Panc1 (cell line): ENCODE results near the gene NFE2L1. TPM values are rescaled to one million over a fixed set of nuclear protein-coding genes. Genes with fewer than 3 reads are reported as not detected.
"Not testable (repeated sequence)": the region's sequence is repeated elsewhere in the genome, so short reads cannot be mapped to it uniquely, and the experiment has no call there.

Experiments used
- ATAC-seq: fragments of 200-7000 bp; cut with Tn5 transposase; 2 replicates; pipeline ENCODE4 v1.9.1; 2020; ENCODE audit warnings: mild to moderate bottlenecking, moderate library complexity
- BruUV-seq: library from RNA; stranded (reverse); fragments of 400-500 nt; replicated peaks from 2 replicates; lab custom pipeline; 2021; lab: Mats Ljungman, UMichigan
- CTCF ChIA-PET: fragments of 300-600 bp; sonication (Branson Sonifier 250); formaldehyde crosslinking; loops from one replicate; lab custom pipeline; 2022; ENCODE audit warnings: antibody characterized with exemption; lab: Charles Lee
- POLR2A ChIA-PET: fragments of 300-600 bp; sonication (Branson Sonifier 250); formaldehyde crosslinking; loops from one replicate; lab custom pipeline; 2022; ENCODE audit warnings: antibody characterized with exemption; lab: Charles Lee
- DNase-seq: peaks from one replicate; pipeline ENCODE4 v3.0.0-alpha.2; 2010; ENCODE audit warnings: low read depth, low spot score
- H3K27ac ChIP-seq: 2 replicates; pipeline ENCODE4 v1.5.1; 2011; ENCODE audit warnings: mild to moderate bottlenecking, low read length, inconsistent platforms
- H3K27me3 ChIP-seq: fragments of 200-500 bp; sonication (Bioruptor generic); 2 replicates; pipeline ENCODE4 v1.6.0; 2014; ENCODE audit warnings: low read length, inconsistent platforms; ENCODE audit not compliant: control insufficient read depth, insufficient read depth
- H3K36me3 ChIP-seq: fragments of 200-500 bp; sonication (Bioruptor generic); 2 replicates; pipeline ENCODE4 v1.5.1; 2014; ENCODE audit warnings: inconsistent platforms, mild to moderate bottlenecking, low read length, moderate library complexity; ENCODE audit not compliant: control insufficient read depth, insufficient read depth
- H3K4me1 ChIP-seq: 2 replicates; pipeline ENCODE4 v1.5.1; 2011; ENCODE audit warnings: inconsistent platforms, mild to moderate bottlenecking, low read length, moderate library complexity; ENCODE audit not compliant: control insufficient read depth, insufficient read depth
- H3K4me3 ChIP-seq, 2 experiments: 2 replicates each; pipeline ENCODE4 v1.5.1; 2011 to 2012; ENCODE audit warnings: low read depth in 2 of 2, low read length in 2 of 2, mild to moderate bottlenecking in 2 of 2, inconsistent platforms in 1 of 2, moderate library complexity in 1 of 2
- H3K9me3 ChIP-seq: fragments of 200-500 bp; sonication (Bioruptor generic); 2 replicates; pipeline ENCODE4 v1.5.1; 2014; ENCODE audit warnings: low read depth, mild to moderate bottlenecking, inconsistent platforms, low read length, moderate library complexity; ENCODE audit not compliant: control insufficient read depth, insufficient read depth
- POLR2AphosphoS5 ChIP-seq: IDR thresholded peaks from 2 replicates; pipeline ENCODE4 v1.6.1; 2012; ENCODE audit warnings: mild to moderate bottlenecking, low read depth, low read length, moderate library complexity
- SIN3A ChIP-seq: IDR thresholded peaks from 2 replicates; pipeline ENCODE4 v1.6.1; 2012; ENCODE audit warnings: low read depth, mild to moderate bottlenecking, low read length, moderate library complexity, borderline replicate concordance; ENCODE audit not compliant: insufficient read depth
- TCF7L2 ChIP-seq: IDR thresholded peaks from 2 replicates; pipeline ENCODE4 v1.6.1; 2011; ENCODE audit warnings: mild to moderate bottlenecking, low read depth, low read length, inconsistent platforms
- in situ Hi-C: cut with HindIII; loops from 2 replicates; pipeline ENCODE4 v1.10.0; 2016; ENCODE audit warnings: low sequenced_read_pairs, low pct_unique_long_range_greater_than_20kb
- intact Hi-C: fragments of 100-400 bp; cut with micrococcal nuclease; formaldehyde crosslinking; loops from one replicate; pipeline ENCODE4 v1.10.0; 2022; ENCODE audit not compliant: unreplicated experiment
- total RNA-seq: library from RNA; stranded (reverse); gene quantifications from one replicate; pipeline ENCODE4 v1.2.1, GENCODE V29; 2021; ENCODE audit not compliant: unreplicated experiment
- TF ChIP-seq, protein P1 (sequence below), 2 experiments: IDR thresholded peaks; 2 replicates each; pipeline ENCODE4 v1.6.1; 2011 to 2012; ENCODE audit warnings: low read depth in 2 of 2, control low read depth in 1 of 2, low read length in 1 of 2, mild to moderate bottlenecking in 1 of 2, moderate library complexity in 1 of 2; ENCODE audit not compliant: insufficient read depth in 1 of 2
- TF ChIP-seq, protein P2 (sequence below): fragments of 450-650 bp; IDR thresholded peaks from 2 replicates; pipeline ENCODE4 v1.5.1; 2017; ENCODE audit warnings: mild to moderate bottlenecking

NFE2L1 gene
- total RNA-seq, 1 experiment from 2014 or later = 210 TPM

DNA sequence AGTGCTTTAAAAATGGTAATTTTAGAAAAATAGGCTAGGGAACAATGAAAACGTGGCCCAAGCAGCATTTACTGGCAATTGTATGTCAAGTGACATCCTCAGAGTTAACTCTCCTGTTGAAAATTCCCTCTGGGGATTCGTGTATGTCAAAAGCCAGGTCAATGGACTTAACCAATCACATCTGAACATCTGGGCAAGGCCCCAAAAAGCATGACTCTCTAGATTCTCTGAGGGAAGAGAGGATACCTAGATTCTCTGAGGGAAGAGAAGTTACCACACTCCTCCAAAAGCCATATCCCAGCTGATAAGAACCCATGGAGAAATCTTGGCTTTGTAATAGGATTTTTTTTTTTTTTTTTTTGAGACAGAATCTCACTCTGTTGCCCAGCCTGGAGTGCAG lies 23.5 kb downstream of the NFE2L1 start:
- Histone ChIP-seq H3K4me3 (no peak overlapping the region), H3K27ac (no peak overlapping the region), H3K4me1 (peaks cover 5% of the 10 kb centered on the region; the same call in 1 of the 2 replicates), H3K9me3 (no peaks in the 10 kb centered on the region), H3K27me3 (no peaks in the 10 kb centered on the region), H3K36me3 (peaks cover 12% of the 10 kb centered on the region)
- in situ Hi-C loops = no loop called here
- DNase-seq (no peak), ATAC-seq (no peak)
- TF ChIP-seq SIN3A (no peak), TCF7L2 (no peak), POLR2AphosphoS5 (no peak)
- TF ChIP-seq, protein P1, sequence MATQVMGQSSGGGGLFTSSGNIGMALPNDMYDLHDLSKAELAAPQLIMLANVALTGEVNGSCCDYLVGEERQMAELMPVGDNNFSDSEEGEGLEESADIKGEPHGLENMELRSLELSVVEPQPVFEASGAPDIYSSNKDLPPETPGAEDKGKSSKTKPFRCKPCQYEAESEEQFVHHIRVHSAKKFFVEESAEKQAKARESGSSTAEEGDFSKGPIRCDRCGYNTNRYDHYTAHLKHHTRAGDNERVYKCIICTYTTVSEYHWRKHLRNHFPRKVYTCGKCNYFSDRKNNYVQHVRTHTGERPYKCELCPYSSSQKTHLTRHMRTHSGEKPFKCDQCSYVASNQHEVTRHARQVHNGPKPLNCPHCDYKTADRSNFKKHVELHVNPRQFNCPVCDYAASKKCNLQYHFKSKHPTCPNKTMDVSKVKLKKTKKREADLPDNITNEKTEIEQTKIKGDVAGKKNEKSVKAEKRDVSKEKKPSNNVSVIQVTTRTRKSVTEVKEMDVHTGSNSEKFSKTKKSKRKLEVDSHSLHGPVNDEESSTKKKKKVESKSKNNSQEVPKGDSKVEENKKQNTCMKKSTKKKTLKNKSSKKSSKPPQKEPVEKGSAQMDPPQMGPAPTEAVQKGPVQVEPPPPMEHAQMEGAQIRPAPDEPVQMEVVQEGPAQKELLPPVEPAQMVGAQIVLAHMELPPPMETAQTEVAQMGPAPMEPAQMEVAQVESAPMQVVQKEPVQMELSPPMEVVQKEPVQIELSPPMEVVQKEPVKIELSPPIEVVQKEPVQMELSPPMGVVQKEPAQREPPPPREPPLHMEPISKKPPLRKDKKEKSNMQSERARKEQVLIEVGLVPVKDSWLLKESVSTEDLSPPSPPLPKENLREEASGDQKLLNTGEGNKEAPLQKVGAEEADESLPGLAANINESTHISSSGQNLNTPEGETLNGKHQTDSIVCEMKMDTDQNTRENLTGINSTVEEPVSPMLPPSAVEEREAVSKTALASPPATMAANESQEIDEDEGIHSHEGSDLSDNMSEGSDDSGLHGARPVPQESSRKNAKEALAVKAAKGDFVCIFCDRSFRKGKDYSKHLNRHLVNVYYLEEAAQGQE (IDR thresholded peaks at IDR 0.05; ENCODE audit: insufficient read depth in 1 of 2, low read depth in 2 of 2, low read length in 1 of 2) = no peak
- TF ChIP-seq, protein P2, sequence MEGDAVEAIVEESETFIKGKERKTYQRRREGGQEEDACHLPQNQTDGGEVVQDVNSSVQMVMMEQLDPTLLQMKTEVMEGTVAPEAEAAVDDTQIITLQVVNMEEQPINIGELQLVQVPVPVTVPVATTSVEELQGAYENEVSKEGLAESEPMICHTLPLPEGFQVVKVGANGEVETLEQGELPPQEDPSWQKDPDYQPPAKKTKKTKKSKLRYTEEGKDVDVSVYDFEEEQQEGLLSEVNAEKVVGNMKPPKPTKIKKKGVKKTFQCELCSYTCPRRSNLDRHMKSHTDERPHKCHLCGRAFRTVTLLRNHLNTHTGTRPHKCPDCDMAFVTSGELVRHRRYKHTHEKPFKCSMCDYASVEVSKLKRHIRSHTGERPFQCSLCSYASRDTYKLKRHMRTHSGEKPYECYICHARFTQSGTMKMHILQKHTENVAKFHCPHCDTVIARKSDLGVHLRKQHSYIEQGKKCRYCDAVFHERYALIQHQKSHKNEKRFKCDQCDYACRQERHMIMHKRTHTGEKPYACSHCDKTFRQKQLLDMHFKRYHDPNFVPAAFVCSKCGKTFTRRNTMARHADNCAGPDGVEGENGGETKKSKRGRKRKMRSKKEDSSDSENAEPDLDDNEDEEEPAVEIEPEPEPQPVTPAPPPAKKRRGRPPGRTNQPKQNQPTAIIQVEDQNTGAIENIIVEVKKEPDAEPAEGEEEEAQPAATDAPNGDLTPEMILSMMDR = no peak
- BruUV-seq = no TSS peak
- ChIA-PET CTCF (interaction anchor here (0.7 kb wide), 1 partner anchor 22 kb away, joined by 5 read pairs; no protein-coding TSS in a partner anchor), POLR2A (no interaction called here)
- intact Hi-C loops = no loop called here

DNA sequence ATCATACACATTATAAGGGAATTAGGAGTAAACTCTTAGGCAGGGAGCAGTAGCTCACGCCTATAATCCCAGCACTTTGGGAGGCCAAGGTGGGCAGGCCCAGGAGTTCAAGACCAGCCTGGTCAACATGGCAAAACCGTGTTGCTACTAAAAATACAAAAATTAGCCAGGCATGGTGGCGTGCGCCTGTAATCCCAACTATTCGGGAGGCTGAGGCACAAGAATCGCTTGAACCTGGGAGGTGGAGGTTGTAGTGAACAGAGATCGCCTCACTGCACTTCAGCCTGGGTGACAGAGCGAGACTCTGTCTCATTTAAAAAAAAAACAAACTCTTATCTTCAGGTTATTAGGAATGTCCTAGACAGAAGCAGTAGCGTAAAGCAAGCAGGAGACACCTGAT lies 24.7 kb downstream of the NFE2L1 start:
- POLR2A ChIA-PET = interaction anchor here (0.6 kb wide), 1 partner anchor 561 kb away, joined by 4 read pairs; no protein-coding TSS in a partner anchor

DNA sequence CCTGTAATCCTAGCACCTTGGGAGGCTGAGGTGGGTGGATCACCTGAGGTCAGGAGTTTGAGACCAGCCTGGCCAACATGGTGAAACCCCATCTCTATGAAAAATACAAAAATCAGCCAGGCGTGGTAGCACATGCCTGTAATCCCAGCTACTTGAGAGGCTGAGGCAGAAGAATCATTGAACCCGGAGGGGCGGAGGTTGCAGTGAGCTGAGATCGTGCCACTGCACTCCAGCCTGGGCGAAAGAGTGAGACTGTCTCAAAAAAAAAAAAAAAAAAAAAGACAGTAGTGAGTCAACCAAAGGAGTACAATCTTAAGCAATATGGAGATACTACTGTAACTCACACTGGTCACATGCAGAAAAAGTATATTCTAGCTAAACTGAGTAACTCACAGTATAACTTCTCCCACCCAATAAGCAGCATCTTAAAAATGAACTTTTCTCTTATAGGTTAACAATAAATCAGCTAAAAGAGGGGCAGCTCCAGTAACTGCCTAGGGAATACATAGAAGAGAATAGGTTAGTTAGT lies 25.5 kb downstream of the NFE2L1 start:
- H3K4me1 ChIP-seq, H3K27ac ChIP-seq, DNase-seq, in situ Hi-C loops, BruUV-seq, POLR2A ChIA-PET, H3K9me3 ChIP-seq, H3K27me3 ChIP-seq, H3K4me3 ChIP-seq, ATAC-seq: not testable (repeated sequence)
- intact Hi-C loops = loop anchor here (1.0 kb wide), 1 partner anchor 47 kb away; no protein-coding TSS in a partner anchor
- peaks cover 12% of the 10 kb centered on the region for H3K36me3 ChIP-seq
- CTCF ChIA-PET = interaction anchor here (1.1 kb wide), 1 partner anchor 19 kb away, joined by 3 read pairs; no protein-coding TSS in a partner anchor

More for the DNA sequence above, 24.7 kb downstream of the NFE2L1 start:
- CTCF ChIA-PET = interaction anchor here (0.6 kb wide), 1 partner anchor 95 kb away, joined by 9 read pairs; no protein-coding TSS in a partner anchor
- H3K4me3 ChIP-seq, BruUV-seq, H3K9me3 ChIP-seq, ATAC-seq, intact Hi-C loops, H3K27ac ChIP-seq, in situ Hi-C loops, H3K4me1 ChIP-seq, DNase-seq, H3K27me3 ChIP-seq: not testable (repeated sequence)
- peaks cover 12% of the 10 kb centered on the region for H3K36me3 ChIP-seq
